Femur (tissue), 1 donor: ENCODE data around the gene MLN.
A peak's percentile ranks its signal among the peaks of the same experiment; 100 is the strongest.

Source experiments
- DNase-seq: peaks from one replicate; pipeline ENCODE4 v3.0.0-alpha.2; 2017

Gene MLN

DNA sequence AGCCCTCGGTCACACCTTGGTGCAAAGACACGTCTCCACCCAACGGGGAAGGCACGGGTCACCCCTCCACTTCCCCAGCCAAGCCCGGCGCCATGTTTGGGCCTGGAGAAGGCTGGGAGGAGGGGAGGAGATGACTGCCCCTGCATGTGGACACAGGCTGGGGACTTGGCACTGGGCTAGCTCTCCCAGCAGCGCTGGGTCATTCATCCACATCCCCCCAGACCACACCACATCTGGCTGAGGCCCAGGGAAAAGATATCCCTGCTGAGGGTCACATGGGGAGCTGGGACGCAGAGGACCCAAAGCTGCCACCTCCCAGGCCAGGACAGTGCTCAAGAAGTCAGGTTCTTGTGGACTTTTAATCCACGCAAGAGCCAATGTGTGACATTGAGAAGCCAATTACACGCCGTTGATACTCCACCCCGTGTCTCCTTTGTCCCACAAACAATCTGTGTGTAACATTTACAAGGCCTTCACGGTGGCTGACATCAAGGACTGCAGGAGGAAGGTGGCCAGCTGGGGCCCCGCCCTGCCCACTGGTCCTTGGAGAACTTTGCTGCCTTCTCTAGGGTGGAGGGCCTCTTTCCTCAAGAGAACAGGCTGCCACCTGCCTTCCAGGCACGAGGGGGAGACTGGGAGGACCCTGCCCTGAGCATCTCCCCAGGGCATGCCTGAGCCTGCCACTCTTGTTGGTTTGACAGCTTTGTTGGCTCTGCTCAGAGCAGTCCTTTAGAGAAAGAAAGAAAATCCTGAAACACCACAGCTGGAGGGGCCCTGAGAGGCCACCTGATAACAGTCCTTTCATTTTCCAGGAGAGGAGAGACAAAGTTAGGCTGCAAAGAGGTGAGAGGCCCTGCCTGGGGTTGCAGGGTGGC is 51.8 kb downstream of the MLN start:
- no peak for DNase-seq

DNA sequence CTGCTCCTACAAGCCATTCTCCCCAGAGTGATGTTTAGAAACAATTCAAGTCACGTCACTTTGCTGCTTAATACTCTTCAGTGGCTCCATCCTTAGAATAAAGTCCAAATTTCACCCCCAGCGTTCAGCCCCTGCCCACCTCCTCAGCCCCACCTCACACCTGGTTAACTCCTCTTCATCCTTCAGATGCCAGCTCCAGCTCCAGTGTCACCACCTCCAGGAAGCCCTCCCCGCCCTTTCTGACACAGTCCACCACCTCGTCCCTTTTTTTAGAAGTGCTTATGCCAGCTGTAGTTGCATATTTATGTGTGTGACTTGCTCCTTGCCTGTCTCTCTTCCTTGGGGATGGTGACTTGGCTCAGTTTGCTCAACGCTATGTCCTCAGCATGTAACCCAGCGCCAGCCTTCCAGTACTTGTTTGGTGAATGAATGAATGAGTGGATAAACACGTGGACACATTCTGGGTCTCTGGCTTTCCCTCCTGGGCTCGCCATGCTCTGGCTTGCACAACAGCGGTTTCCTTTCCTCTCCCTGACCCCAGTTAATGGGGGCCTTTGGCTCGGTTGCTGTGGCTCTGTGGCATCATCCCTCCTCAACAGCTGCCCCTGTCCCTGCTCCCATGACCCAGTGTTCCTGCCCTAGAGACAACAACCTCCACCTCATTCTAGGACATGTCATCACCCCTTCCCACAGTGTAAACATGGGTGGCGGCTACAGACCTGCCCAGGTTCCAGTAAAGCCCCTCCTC is 53.4 kb downstream of the MLN start:
- no peak for DNase-seq

DNA sequence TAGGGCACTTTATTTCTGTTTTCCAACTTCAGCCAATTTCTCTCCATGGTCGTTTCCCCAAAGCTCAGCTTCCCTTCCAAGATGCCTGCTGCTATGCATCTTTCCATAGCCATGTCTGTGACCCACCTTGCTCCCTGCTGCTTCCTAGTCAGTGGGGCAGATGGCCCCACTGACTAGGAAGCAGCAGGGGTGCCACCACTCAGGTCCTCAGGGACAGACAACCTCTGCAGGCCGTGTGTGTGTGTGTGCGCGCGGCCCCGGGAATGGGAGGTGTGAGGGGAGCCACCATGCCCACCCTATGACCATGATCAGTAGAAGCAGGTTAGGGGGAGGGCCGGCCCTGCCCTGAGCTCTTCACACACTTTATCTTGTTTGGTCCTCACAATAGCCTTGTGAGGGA is 54.4 kb downstream of the MLN start:
- no peak for DNase-seq

DNA sequence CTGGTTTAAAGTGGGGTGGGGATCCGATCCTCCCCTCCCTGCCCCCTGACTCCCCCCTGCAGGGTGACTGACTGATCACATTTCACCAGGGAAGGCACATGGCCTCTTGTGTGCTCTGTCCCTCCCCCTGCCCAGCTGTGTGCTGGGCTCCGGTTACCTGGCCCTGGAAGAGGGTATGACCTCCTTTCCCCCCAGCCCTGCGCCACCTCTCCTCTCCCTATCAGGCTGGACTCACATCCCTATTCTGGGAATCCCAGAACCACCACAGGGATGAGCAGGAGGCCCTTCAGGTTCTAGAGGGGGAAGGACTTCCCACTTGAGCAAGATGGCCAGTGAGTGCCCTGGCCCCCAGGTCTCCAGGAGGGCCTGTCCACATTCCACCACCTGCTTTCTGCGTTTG is 55.0 kb downstream of the MLN start:
- DNase-seq: no peak

DNA sequence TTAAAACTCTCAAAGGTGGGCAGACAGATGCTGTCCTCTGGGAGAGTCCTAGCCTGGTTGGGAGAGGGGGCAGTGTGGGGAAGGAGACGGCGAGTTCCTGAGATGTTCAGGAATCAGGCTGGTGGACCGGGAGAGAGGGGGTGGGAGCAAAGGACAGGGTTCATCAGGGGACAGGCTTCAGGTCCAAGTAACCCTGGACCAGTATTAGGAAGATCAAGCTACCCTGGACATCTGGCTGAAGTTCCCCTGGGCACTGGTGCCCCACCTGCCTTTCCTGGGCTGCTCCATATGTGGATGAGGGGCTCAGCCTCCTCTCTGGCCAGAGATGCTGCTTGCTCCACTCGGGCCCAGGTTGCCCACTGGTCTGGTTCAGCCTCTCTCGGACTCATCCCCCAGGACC is 56.0 kb downstream of the MLN start:
- no peak for DNase-seq

DNA sequence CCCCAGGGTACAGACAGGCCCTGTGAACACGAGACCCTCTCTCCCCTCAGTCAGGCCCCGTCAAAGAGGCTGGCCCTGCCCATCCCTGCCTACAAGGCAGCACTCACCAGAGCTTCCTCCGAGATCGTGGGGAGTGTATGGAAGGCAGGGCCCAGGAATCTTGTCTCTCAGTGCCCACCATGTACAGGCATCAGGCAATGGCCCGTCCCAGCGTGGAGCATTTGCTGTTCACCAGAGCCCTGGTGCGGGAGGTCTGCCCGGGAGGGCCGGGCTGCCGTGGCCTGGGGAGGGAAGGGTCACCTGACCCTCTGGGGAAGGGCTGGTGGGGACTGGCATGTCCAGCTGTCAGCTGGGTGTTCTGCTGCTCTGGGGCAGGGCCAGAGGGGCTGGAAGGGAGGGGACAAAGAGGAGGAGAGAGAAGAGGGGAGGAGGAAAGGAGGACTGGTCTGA is 57.1 kb downstream of the MLN start, which contains the start of gene IP6K3:
Gene IP6K3 (minus strand): TSS at position 255 of the 450 bp plus-strand sequence. CDS start 11,429 bp downstream, outside the sequence.
- DNase-seq: peak; percentile 75

DNA sequence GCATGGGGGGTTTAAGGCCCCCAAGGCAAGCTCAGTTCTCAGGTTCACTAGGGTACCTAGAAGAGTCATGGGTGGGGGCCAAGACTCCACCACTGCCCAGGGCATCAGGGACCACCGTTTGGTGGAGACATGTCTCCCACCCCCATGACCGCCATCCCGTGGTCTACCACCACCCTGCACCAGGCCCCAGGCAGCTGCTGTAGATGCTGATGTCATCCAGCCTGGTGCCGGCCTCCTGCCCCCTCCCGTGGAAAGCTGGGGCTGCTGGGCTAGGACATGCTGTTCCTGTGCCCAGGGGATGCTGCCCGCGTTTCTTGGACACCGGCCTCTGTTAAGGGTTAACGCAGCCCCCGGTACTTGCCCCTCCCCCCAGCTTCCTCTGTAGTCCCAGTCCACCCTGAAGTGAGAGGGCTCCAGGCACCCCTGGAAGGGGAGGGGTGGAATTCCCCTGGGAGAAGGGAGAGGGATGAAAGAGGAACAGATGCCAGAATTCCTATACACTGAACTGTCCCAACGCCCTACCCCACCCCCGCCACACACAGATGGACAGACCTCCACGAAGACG is 57.7 kb downstream of the MLN start:
- DNase-seq: peak; percentile 65

DNA sequence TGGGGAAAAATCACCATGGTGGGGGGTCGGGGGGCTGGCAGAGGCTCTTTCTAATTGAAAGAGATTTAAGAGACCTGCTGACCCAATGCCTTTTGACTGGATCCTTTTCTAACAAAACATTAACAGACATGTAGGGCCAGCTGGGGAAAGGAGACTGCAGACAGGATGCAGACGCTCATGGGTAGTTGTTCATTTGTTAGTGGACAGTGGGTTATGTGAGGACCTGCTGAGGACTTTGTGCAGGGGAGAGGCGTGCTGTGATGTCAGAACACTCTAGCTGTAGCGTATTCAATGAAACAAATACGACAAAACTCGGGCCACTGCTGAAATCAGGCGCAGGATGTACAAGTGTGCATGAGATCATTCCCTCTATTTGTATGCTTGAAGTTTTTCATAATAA is 58.3 kb downstream of the MLN start:
- no peak for DNase-seq

DNA sequence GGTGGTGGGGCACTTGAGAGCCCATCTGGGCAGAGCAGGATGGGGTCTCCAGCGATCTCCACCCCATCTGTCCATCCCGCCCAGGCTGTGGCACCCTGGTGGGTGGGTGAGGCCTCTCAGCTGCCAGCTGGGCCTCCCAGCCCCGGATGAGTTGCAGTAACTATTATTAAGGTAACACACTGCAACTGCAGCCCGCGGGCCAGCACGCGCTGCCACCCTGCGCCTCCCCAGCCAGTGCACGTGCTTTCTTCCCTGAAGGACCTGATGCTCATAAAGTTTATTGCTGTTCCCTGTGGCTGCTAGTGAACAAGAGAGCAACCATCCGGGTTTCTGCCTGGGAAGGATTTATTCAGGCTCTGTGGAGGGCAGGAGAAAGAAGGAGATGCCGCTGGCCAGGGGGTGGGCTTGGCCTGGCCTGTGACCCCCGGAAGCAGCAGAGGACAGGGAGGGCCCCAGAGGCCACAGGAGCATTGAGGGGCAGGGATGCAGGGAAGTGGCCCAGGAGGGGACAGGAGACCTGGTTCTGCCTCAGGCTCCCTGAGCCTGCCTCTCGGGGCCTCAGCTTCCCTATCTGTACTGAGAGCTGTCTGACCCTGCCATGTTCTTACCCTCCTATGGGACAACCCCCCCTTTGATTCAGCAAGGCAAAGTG is 58.8 kb downstream of the MLN start:
- no peak for DNase-seq
